HG03097 (cell line): Measurements from ENCODE around the gene PATE3.

Source experiments
- ATAC-seq: cut with Tn5 transposase; IDR thresholded peaks from one replicate; pipeline ENCODE4 v1.9.1; 2021; ENCODE audit not compliant: unreplicated experiment, low FRiP score

PATE3 gene

DNA sequence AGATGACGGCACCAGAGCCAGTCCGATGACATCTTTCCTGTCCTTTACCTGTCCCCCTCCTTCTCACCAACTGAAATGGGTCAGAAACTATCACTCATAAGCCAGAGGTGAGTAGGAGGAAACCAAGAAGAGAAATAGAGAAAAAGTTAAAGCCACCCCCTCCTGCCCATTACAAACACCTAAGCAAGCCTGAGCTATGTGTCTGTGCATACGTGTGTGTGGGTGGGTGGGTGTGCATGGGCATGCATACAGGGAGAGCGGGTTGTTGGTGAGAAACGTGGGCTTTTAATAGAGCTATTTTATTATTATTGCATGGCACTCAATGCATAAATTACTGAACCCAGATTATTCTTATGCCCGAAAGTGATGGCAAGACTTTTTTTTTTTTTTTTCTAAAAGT lies 47.8 kb downstream of the PATE3 start:
- ATAC-seq: no peak
